Measurements from ENCODE around the gene ERCC1.
A peak's percentile ranks its signal among the peaks of the same experiment; 100 is the strongest.

The ERCC1 gene

DNA sequence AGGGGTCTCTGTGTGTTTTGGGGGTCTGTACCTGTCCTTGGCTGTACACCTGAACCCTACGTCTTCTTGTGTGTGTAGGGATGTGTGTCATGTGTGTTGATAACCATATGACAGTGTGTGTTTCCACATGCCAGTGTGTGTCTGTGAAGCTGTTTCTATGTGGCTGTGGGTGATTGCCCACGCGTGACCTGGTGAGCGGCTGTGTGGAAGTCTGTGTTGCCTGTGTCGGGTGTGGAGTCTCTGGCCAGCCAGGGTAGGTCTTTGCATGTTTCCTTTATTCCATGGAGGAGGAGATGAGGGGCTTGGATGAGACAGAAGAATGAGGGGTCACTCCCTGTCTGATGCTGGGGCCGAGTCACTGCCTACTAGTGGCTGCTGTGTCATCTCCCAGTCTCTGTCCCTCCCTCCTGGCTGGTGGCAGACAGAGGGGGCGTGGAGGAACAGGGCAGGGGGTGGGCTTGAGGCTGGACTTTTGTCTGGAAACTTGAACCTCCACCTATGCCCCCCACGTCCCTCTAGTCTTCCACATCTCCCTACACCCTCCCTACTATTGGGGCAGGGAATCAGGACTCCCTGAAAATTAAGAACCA is 41.2 kb upstream of the ERCC1 start:
- Mint-ChIP-seq H3K9me3 (no peaks in the 10 kb centered on the region), H3K27me3 (peaks cover 10% of the 10 kb centered on the region), H3K27ac (no peak overlapping the region), H3K36me3 (ENCODE audit: low read depth) (peaks cover 6% of the 10 kb centered on the region), H3K4me1 (peaks cover 20% of the 10 kb centered on the region), H3K4me3 (no peak overlapping the region)
- no peak for DNase-seq
- no peak for ATAC-seq

DNA sequence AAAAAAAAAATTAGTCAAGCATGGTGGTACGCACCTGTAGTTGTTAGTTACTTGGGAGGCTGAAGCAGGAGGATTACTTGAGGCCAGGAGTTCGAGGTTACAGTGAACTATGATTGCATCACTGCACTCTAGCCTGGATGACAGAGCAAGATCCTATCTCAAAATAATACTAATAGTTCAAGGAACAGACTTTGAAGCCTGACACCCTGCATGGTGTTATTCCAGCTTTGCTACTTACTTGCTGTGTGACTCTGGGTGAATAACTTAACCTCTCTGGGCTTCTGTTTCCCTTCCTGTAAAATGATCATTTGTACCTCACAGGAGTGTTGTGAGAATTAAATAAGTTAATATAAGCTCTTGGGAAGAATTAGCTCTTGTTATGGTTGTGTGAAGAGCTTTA is 40.6 kb upstream of the ERCC1 start:
- Mint-ChIP-seq H3K4me3 (no peak overlapping the region), H3K4me1 (peaks cover 14% of the 10 kb centered on the region), H3K36me3 (ENCODE audit: low read depth) (no peaks in the 10 kb centered on the region), H3K9me3 (no peaks in the 10 kb centered on the region), H3K27me3 (peaks cover 10% of the 10 kb centered on the region), H3K27ac (no peak overlapping the region)
- no peak for ATAC-seq
- no peak for DNase-seq

DNA sequence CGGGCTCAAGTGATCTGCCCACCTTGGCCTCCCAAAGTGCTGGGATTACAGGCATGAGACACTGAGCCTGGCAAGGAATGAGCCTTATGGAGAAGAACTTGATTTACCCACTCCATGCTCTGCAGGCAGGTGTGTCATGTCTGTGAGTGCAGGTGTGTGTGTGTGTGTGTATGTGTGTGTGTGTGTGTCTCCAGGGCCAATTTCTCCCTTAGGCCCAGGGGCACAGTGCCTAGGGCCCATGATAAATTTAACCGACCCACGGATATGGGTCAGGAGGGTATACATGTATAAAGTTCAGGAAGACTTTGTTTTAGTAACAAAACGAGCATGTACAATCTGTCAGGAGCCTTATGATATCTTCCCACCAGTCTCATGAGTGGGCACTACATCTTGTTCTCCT is 39.5 kb upstream of the ERCC1 start:
- no peaks in the 10 kb centered on the region for H3K36me3 Mint-ChIP-seq (ENCODE audit: low read depth)
- H3K27ac Mint-ChIP-seq, result no peak overlapping the region
- DNase-seq (no peak), ATAC-seq (no peak)
- peaks cover 9% of the 10 kb centered on the region for H3K4me1 Mint-ChIP-seq
- H3K4me3 Mint-ChIP-seq, result no peak overlapping the region
- no peaks in the 10 kb centered on the region for H3K9me3 Mint-ChIP-seq
- H3K27me3 Mint-ChIP-seq, result peaks cover 10% of the 10 kb centered on the region

GRCh38 chr19:45462174-45462573 is 38.5 kb upstream of the ERCC1 start:
- no peak for ATAC-seq
- peaks cover 5% of the 10 kb centered on the region for H3K4me1 Mint-ChIP-seq
- no peak for DNase-seq
- H3K4me3 Mint-ChIP-seq, result no peak overlapping the region
- H3K36me3 Mint-ChIP-seq (ENCODE audit: low read depth), result no peaks in the 10 kb centered on the region
- no peak overlapping the region for H3K27ac Mint-ChIP-seq
- H3K9me3 Mint-ChIP-seq, result no peaks in the 10 kb centered on the region
- H3K27me3 Mint-ChIP-seq, result peaks cover 10% of the 10 kb centered on the region

GRCh38 chr19:45460807-45461347 is 37.2 kb upstream of the ERCC1 start:
- Mint-ChIP-seq H3K4me1 (peaks cover 11% of the 10 kb centered on the region), H3K36me3 (ENCODE audit: low read depth) (no peaks in the 10 kb centered on the region), H3K27ac (no peak overlapping the region), H3K4me3 (no peak overlapping the region), H3K27me3 (peaks cover 10% of the 10 kb centered on the region), H3K9me3 (no peaks in the 10 kb centered on the region)
- no peak for DNase-seq
- no peak for ATAC-seq

DNA sequence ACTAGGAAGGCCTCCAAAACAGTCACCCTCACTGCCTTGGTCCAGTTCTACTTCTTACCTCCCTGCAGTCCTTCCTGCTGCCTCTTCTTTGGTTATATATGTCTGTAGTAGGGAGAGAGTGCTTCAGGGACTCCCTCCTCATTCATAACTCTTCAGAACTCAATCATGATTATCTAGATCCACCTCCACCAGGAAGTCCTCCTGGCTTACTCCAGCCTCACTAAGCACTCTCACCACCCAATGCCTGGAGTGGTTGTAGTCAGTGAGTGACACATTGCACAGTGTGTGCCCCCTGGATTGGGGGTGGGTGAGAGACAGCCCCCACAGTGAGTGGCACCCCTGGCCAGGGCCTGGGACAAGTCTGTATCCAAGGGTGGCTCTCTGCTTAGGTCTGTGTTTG is 34.1 kb upstream of the ERCC1 start:
- Mint-ChIP-seq H3K36me3 (ENCODE audit: low read depth) (no peaks in the 10 kb centered on the region), H3K4me3 (no peak overlapping the region), H3K27ac (no peak overlapping the region), H3K9me3 (no peaks in the 10 kb centered on the region), H3K27me3 (peaks cover 2% of the 10 kb centered on the region), H3K4me1 (peaks cover 21% of the 10 kb centered on the region)
- ATAC-seq (no peak), DNase-seq (no peak)

- Mint-ChIP-seq H3K4me1 (peaks cover 30% of the 10 kb centered on the region), H3K27me3 (peaks cover 2% of the 10 kb centered on the region), H3K4me3 (peak overlapping the region; percentile 38), H3K9me3 (no peaks in the 10 kb centered on the region), H3K36me3 (ENCODE audit: low read depth) (no peaks in the 10 kb centered on the region), H3K27ac (peak overlapping the region; percentile 87)
- ATAC-seq (no peak), DNase-seq (no peak)
Observed at GRCh38 chr19:45456500-45456815, 32.7 kb upstream of the ERCC1 start.

DNA sequence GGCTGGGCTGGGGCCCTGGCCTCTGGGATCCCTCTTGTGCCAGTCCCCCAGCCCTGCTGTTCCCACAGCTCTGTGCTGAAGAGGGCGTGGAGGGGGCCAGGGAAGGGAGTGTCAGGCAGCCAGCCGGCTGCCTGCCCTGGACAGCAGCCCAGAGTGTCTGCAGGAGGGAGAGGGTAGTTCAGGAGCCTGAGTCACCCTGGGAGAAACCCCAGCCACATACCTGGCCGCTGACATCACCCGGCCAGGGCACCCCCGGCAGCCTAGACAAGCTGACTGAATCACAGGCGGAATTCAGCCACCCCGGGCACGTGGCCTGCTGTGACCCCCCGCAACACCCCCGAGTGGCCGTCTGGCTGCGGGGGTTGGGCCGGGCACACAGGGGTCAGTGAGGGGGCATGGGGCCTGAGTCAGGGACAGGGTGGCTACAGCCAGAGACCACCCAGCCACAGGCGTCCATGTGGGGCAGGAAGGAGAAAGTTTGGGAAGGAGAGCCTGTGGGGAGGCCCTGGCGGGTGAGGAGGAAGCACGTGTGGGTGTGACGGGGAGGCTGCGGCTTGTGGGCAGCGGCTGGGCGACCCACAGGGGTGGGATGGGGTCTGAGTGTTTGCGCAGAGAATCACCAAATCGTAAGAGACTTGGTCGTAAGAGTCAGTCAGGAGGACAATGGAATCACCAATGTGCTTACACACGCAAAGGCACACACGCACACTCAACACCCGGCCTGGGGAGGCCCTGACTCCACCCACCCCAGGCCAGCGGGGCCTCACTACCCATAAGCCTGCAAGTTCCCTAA is 32.2 kb upstream of the ERCC1 start:
- DNase-seq (peak; percentile 79), ATAC-seq (peak; percentile 89)
- Mint-ChIP-seq H3K36me3 (ENCODE audit: low read depth) (peaks cover 2% of the 10 kb centered on the region), H3K9me3 (no peaks in the 10 kb centered on the region), H3K4me1 (peaks cover 35% of the 10 kb centered on the region), H3K27me3 (peaks cover 2% of the 10 kb centered on the region), H3K27ac (peak overlapping the region; percentile 87), H3K4me3 (peak overlapping the region; percentile 38)

GRCh38 chr19:45451850-45452387 is 28.2 kb upstream of the ERCC1 start:
- Mint-ChIP-seq H3K27ac (peak overlapping the region; percentile 91), H3K9me3 (no peaks in the 10 kb centered on the region), H3K4me1 (peaks cover 53% of the 10 kb centered on the region), H3K27me3 (no peaks in the 10 kb centered on the region), H3K36me3 (ENCODE audit: low read depth) (peaks cover 4% of the 10 kb centered on the region), H3K4me3 (peak overlapping the region; percentile 83)
- DNase-seq, result no peak
- ATAC-seq, result no peak

DNA sequence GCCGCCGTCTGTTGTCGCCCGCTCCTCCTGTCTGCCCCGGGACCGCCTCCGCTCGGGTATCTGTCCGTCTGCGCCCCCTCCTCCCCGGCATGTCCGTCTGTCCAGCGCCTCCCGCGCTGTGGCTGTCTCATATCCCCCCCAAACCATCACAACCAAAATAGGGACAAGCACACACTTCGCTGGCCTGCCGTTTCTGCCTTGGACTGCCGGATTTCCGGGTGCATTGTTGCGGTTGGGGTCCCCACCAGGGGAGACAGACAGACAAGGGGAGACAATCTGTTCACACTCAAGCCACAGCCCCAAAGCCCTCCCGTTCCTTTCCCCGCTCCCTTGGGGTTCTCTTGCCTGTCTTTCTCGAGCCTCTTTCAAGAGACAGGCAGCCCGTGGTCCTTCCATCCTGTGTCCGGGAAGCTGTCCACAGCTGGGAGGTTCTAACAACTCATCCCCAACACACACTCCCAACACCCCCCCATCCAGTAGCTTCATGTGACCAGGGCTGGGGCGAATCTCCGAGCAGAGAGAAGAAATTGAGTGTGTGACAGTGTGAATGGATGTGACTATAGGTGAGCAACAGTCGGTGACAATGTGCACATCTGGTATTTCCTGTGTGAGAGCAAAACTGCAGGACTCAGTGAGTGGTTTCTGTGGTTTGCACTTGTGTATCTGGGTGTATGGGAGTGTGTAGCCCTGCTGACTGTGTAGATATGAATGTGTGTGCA is 27.6 kb upstream of the ERCC1 start:
- ATAC-seq, result peak; percentile 30
- peaks cover 52% of the 10 kb centered on the region for H3K4me1 Mint-ChIP-seq
- H3K4me3 Mint-ChIP-seq, result peak overlapping the region; percentile 83
- H3K36me3 Mint-ChIP-seq (ENCODE audit: low read depth), result peaks cover 4% of the 10 kb centered on the region
- H3K27me3 Mint-ChIP-seq, result no peaks in the 10 kb centered on the region
- H3K27ac Mint-ChIP-seq, result peak overlapping the region; percentile 91
- no peaks in the 10 kb centered on the region for H3K9me3 Mint-ChIP-seq
- peak; percentile 48 for DNase-seq

- peak; percentile 18 for ATAC-seq
- DNase-seq, result peak; percentile 25
- Mint-ChIP-seq H3K4me3 (peak overlapping the region; percentile 91), H3K9me3 (no peaks in the 10 kb centered on the region), H3K27ac (peak overlapping the region; percentile 94), H3K27me3 (no peaks in the 10 kb centered on the region), H3K4me1 (peaks cover 48% of the 10 kb centered on the region), H3K36me3 (ENCODE audit: low read depth) (peaks cover 8% of the 10 kb centered on the region)
Observed at GRCh38 chr19:45450012-45450333, 26.3 kb upstream of the ERCC1 start.

DNA sequence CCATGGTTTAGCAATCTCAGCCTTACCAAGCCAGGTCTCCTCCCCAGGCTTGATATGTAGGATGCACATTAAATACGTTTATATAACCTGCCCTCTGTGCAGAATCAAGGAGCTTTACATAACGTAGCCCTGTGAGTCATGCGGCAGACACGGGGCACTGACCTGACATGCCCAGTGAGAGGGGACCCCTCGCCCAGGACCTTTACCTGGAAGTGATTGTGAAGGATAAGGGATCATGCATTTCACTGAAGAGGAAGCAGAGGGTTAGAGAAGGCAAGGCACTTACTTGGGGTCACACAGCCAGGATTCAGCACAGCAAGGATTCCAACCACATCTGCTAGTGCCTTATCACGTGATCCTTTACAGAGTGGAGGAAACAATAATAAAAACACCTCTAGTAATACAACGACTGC is 25.2 kb upstream of the ERCC1 start:
- ATAC-seq, result no peak
- Mint-ChIP-seq H3K9me3 (no peaks in the 10 kb centered on the region), H3K36me3 (ENCODE audit: low read depth) (peaks cover 8% of the 10 kb centered on the region), H3K27me3 (no peaks in the 10 kb centered on the region), H3K27ac (peak overlapping the region; percentile 78), H3K4me3 (peak overlapping the region; percentile 91), H3K4me1 (peaks cover 52% of the 10 kb centered on the region)
- no peak for DNase-seq

- H3K36me3 Mint-ChIP-seq (ENCODE audit: low read depth), result peaks cover 8% of the 10 kb centered on the region
- H3K27me3 Mint-ChIP-seq, result no peaks in the 10 kb centered on the region
- H3K27ac Mint-ChIP-seq, result no peak overlapping the region
- no peak overlapping the region for H3K4me3 Mint-ChIP-seq
- no peaks in the 10 kb centered on the region for H3K9me3 Mint-ChIP-seq
- ATAC-seq, result no peak
- DNase-seq, result no peak
- H3K4me1 Mint-ChIP-seq, result peaks cover 55% of the 10 kb centered on the region
Observed at GRCh38 chr19:45448425-45448756, 24.7 kb upstream of the ERCC1 start.

DNA sequence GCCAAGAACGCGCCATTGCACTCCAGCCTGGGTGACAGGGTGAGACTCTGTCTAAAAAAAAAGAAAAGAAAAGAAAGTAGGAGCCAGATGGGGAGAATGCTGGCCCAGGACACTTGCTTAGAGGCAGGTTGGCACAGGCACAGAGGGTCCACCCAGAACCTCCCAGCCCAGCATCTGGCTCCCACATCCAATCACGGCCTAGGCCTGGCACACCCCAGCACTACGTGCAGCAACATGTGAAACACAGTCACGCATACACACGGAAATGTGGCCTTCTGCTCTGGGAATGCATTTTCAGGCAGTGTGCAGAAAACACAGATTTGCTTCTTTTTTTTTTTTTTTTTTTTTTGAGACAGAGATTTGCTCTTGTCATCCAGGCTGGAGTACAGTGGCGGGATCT is 23.2 kb upstream of the ERCC1 start:
- Mint-ChIP-seq H3K4me3 (no peak overlapping the region), H3K27ac (no peak overlapping the region), H3K27me3 (no peaks in the 10 kb centered on the region), H3K36me3 (ENCODE audit: low read depth) (peaks cover 8% of the 10 kb centered on the region), H3K9me3 (no peaks in the 10 kb centered on the region), H3K4me1 (peaks cover 62% of the 10 kb centered on the region)
- no peak for ATAC-seq
- DNase-seq, result no peak

DNA sequence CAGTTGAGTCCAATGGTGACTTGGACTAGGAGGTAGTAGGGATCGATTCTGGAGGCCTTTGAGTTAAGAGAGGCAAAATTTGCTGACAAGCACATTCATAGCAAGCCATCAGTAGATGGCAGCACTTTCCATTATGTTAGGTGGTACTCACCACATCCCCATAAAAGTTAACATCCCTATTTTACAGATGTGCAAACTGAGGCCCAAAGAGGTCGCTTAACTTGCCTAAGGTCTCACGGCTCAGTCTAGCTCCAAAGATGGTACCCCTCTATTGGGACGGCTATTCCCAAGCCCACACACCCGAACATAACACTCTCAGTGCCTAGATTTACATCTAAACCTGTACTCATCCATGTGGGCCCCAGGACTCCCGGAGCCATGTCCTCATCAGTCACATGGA is 22.6 kb upstream of the ERCC1 start:
- DNase-seq (no peak), ATAC-seq (no peak)
- H3K4me3 Mint-ChIP-seq, result no peak overlapping the region
- H3K27me3 Mint-ChIP-seq, result no peaks in the 10 kb centered on the region
- peaks cover 7% of the 10 kb centered on the region for H3K36me3 Mint-ChIP-seq (ENCODE audit: low read depth)
- H3K27ac Mint-ChIP-seq, result peak overlapping the region; percentile 39
- peaks cover 56% of the 10 kb centered on the region for H3K4me1 Mint-ChIP-seq
- H3K9me3 Mint-ChIP-seq, result no peaks in the 10 kb centered on the region

Data from activated naive CD8-positive, alpha-beta T cell treated with anti-CD3 and anti-CD28 coated beads, Interleukin-2, amount 50 U/mL, for 24 hours (primary cell).